ENCODE results near the gene NUP205. TPM values are rescaled to one million over a fixed set of nuclear protein-coding genes. Genes with fewer than 3 reads are reported as not detected.

Gene NUP205
- total RNA-seq, 3 donors from 2014 or later = 32.5 to 38.9 (median 37.3) TPM

GRCh38 chr7:135584362-135585353 is 26.9 kb downstream of the NUP205 start:
- Histone ChIP-seq H3K4me3 (no peak overlapping the region), H3K4me1 (ENCODE audit: low read depth) (no peaks in the 10 kb centered on the region), H3K9me3 (no peaks in the 10 kb centered on the region), H3K36me3 (ENCODE audit: low read depth) (peaks cover 4% of the 10 kb centered on the region)
- no peak for ATAC-seq
- TF ChIP-seq CTCF (IDR thresholded peaks at IDR 0.05) = no peak
- intact Hi-C loops (cut with DNase I, micrococcal nuclease) = no loop called here
- DNase-seq = no peak

GRCh38 chr7:135597181-135597925 is 39.6 kb downstream of the NUP205 start:
- peaks cover 2% of the 10 kb centered on the region for H3K36me3 ChIP-seq (ENCODE audit: low read depth)
- intact Hi-C loops (cut with DNase I, micrococcal nuclease) = no loop called here
- no peak for TF ChIP-seq CTCF (IDR thresholded peaks at IDR 0.05)

GRCh38 chr7:135597926-135598305 is 40.2 kb downstream of the NUP205 start:
- ATAC-seq (no peak), DNase-seq (no peak)
- Histone ChIP-seq H3K36me3 (ENCODE audit: low read depth) (peaks cover 1% of the 10 kb centered on the region), H3K4me1 (ENCODE audit: low read depth) (no peaks in the 10 kb centered on the region), H3K4me3 (no peak overlapping the region), H3K9me3 (no peaks in the 10 kb centered on the region)
- no peak for TF ChIP-seq CTCF (IDR thresholded peaks at IDR 0.05)
- intact Hi-C loops (cut with DNase I, micrococcal nuclease) = no loop called here

More at GRCh38 chr7:135597181-135597925, 39.6 kb downstream of the NUP205 start:
- Histone ChIP-seq H3K4me1 (ENCODE audit: low read depth) (no peaks in the 10 kb centered on the region), H3K9me3 (no peaks in the 10 kb centered on the region), H3K4me3 (no peak overlapping the region)
- DNase-seq = no peak
- ATAC-seq = no peak

- no peak overlapping the region for H3K4me3 ChIP-seq
- DNase-seq (no peak), ATAC-seq (no peak)
- TF ChIP-seq CTCF (IDR thresholded peaks at IDR 0.05) = no peak
- H3K36me3 ChIP-seq (ENCODE audit: low read depth) = no peaks in the 10 kb centered on the region
- H3K4me1 ChIP-seq (ENCODE audit: low read depth) = no peaks in the 10 kb centered on the region
- no peaks in the 10 kb centered on the region for H3K9me3 ChIP-seq
- intact Hi-C loops (cut with DNase I, micrococcal nuclease) = no loop called here
These were observed 41.8 kb downstream of the NUP205 start for GRCh38 chr7:135599471-135599870.

- DNase-seq (no peak), ATAC-seq (no peak)
- H3K4me1 ChIP-seq (ENCODE audit: low read depth) = no peaks in the 10 kb centered on the region
- no peaks in the 10 kb centered on the region for H3K36me3 ChIP-seq (ENCODE audit: low read depth)
- intact Hi-C loops (cut with DNase I, micrococcal nuclease) = no loop called here
- H3K4me3 ChIP-seq = no peak overlapping the region
- no peak for TF ChIP-seq CTCF (IDR thresholded peaks at IDR 0.05)
- no peaks in the 10 kb centered on the region for H3K9me3 ChIP-seq
These were observed 42.5 kb downstream of the NUP205 start for GRCh38 chr7:135600226-135600625.

Measured in mucosa of descending colon (tissue), 3 donors.